GM04504 (cell line): ENCODE measurements around the gene LGR5.
"Not testable (repeated sequence)": the region's sequence is repeated elsewhere in the genome, so short reads cannot be mapped to it uniquely, and the experiment has no call there.

ENCODE experiments used
- DNase-seq: peaks from one replicate; pipeline ENCODE4 v3.0.0-alpha.2; 2012; ENCODE audit warnings: low read depth

LGR5 gene

GRCh38 chr12:71551529-71551928 is 111.9 kb downstream of the LGR5 start:
- DNase-seq, result no peak

- no peak for DNase-seq
Measured at GRCh38 chr12:71552728-71553501, 113.3 kb downstream of the LGR5 start.

- DNase-seq, result no peak
Measured at GRCh38 chr12:71555191-71555590, 115.6 kb downstream of the LGR5 start.

GRCh38 chr12:71555789-71556188 is 116.2 kb downstream of the LGR5 start:
- DNase-seq, result not testable (repeated sequence)

GRCh38 chr12:71556448-71556847 is 116.8 kb downstream of the LGR5 start:
- no peak for DNase-seq

GRCh38 chr12:71556875-71557274 is 117.3 kb downstream of the LGR5 start:
- peak; percentile 83 for DNase-seq

- peak; percentile 50 for DNase-seq
Measured at GRCh38 chr12:71558445-71558844, 118.8 kb downstream of the LGR5 start.

GRCh38 chr12:71562676-71563595 is 123.3 kb downstream of the LGR5 start:
- DNase-seq, result no peak

GRCh38 chr12:71565535-71565934 is 125.9 kb downstream of the LGR5 start:
- no peak for DNase-seq

GRCh38 chr12:71566655-71567054 is 127.1 kb downstream of the LGR5 start:
- DNase-seq, result no peak

GRCh38 chr12:71567537-71567936 is 127.9 kb downstream of the LGR5 start:
- no peak for DNase-seq

GRCh38 chr12:71569885-71570284 is 130.3 kb downstream of the LGR5 start:
- not testable (repeated sequence) for DNase-seq

GRCh38 chr12:71576496-71576895 is 136.9 kb downstream of the LGR5 start:
- no peak for DNase-seq

GRCh38 chr12:71578694-71579258 is 139.2 kb downstream of the LGR5 start:
- no peak for DNase-seq

- DNase-seq, result no peak
Measured at GRCh38 chr12:71581206-71581605, 141.6 kb downstream of the LGR5 start.

- DNase-seq, result no peak
Measured at GRCh38 chr12:71582925-71583324, 143.3 kb downstream of the LGR5 start.

- no peak for DNase-seq
Measured at GRCh38 chr12:71584356-71584755, 144.8 kb downstream of the LGR5 start.

GRCh38 chr12:71585218-71585617 is 145.6 kb downstream of the LGR5 start:
- no peak for DNase-seq

- DNase-seq, result no peak
Measured at GRCh38 chr12:71587012-71587411, 147.4 kb downstream of the LGR5 start.

GRCh38 chr12:71589478-71589881 is 149.9 kb downstream of the LGR5 start:
- no peak for DNase-seq

GRCh38 chr12:71591601-71592000 is 152.0 kb downstream of the LGR5 start:
- DNase-seq, result no peak

GRCh38 chr12:71592841-71593240 is 153.2 kb downstream of the LGR5 start:
- no peak for DNase-seq
